Right ventricle myocardium superior (tissue), 1 donor: Measurements from ENCODE around the gene ANKAR. TPM values are rescaled to one million over a fixed set of nuclear protein-coding genes. Genes with fewer than 3 reads are reported as not detected.
"Not testable (repeated sequence)": the region's sequence is repeated elsewhere in the genome, so short reads cannot be mapped to it uniquely, and the experiment has no call there.

ENCODE experiments used
- ATAC-seq: fragments of 200-7000 bp; cut with Tn5 transposase; one replicate; pipeline ENCODE4 v1.9.1; 2020; ENCODE audit warnings: mild to moderate bottlenecking; ENCODE audit not compliant: poor library complexity
- DNase-seq: peaks from one replicate; pipeline ENCODE4 v3.0.0-alpha.2; 2020
- intact Hi-C: fragments of 100-400 bp; cut with DNase I; formaldehyde crosslinking; loops from one replicate; pipeline ENCODE4 v1.11.2; 2022
- total RNA-seq: library from RNA; stranded (reverse); fragmentation: NEBNext Ultra II Directional; extraction: Animal tissue kit (Norgen Biotek cat#: 25700); gene quantifications from one replicate; pipeline ENCODE4 v1.2.1, GENCODE V29; 2021
- donor health status: DM: no; HTN: yes; CAD: no; lungs with severe emphysema.

Gene ANKAR
- total RNA-seq, 1 donor from 2014 or later: 8.1 TPM

- DNase-seq, ATAC-seq, intact Hi-C loops: not testable (repeated sequence)
These were observed 21.0 kb upstream of the ANKAR start for GRCh38 chr2:189653464-189653863.

- ATAC-seq (no peak), DNase-seq (no peak)
- intact Hi-C loops: no loop called here
These were observed 19.8 kb upstream of the ANKAR start for GRCh38 chr2:189654641-189655040.

- intact Hi-C loops: no loop called here
- no peak for DNase-seq
- peak; percentile 4 for ATAC-seq
These were observed 16.6 kb upstream of the ANKAR start for GRCh38 chr2:189657867-189658266.

GRCh38 chr2:189658306-189659212 is 15.9 kb upstream of the ANKAR start:
- DNase-seq (no peak), ATAC-seq (no peak)
- intact Hi-C loops: no loop called here

GRCh38 chr2:189659734-189660133 is 14.7 kb upstream of the ANKAR start:
- intact Hi-C loops: loop anchor here (2.0 kb wide), 1 partner anchor 39 kb away; no protein-coding TSS in a partner anchor
- ATAC-seq: no peak
- DNase-seq: no peak

- ATAC-seq: no peak
These were observed 13.7 kb upstream of the ANKAR start for GRCh38 chr2:189660803-189661147.

GRCh38 chr2:189661148-189661956 is 13.1 kb upstream of the ANKAR start, which contains the start of gene ASNSD1:
Gene ASNSD1 (plus strand): TSS chr2:189661459. CDS start chr2:189666133, 4,674 bp downstream.
- peak; percentile 98 for ATAC-seq
- peak; percentile 100 for DNase-seq
- intact Hi-C loops: loop anchor here (2.0 kb wide), 1 partner anchor 37 kb away; no protein-coding TSS in a partner anchor

More at GRCh38 chr2:189660803-189661147, 13.7 kb upstream of the ANKAR start:
- DNase-seq: no peak
- intact Hi-C loops: loop anchor here (2.0 kb wide), 1 partner anchor 38 kb away; no protein-coding TSS in a partner anchor

GRCh38 chr2:189661957-189662321 is 12.5 kb upstream of the ANKAR start:
- intact Hi-C loops: loop anchor here (2.0 kb wide), 1 partner anchor 37 kb away; no protein-coding TSS in a partner anchor
- DNase-seq (no peak), ATAC-seq (no peak)

- ATAC-seq: no peak
- DNase-seq: no peak
- intact Hi-C loops: no loop called here
These were observed 11.7 kb upstream of the ANKAR start for GRCh38 chr2:189662669-189663226.

- intact Hi-C loops, DNase-seq, ATAC-seq: not testable (repeated sequence)
These were observed 11.2 kb upstream of the ANKAR start for GRCh38 chr2:189663319-189663718.

- intact Hi-C loops: loop anchor here (10.0 kb wide), 1 partner anchor 95 kb away; the partner anchor contains the start of gene OSGEPL1
- ATAC-seq (no peak), DNase-seq (no peak)
These were observed 4.6 kb upstream of the ANKAR start for GRCh38 chr2:189669913-189670312.

- ATAC-seq (peak; percentile 5), DNase-seq (no peak)
- intact Hi-C loops: loop anchor here (10.0 kb wide), 1 partner anchor 91 kb away; the partner anchor contains the start of gene OSGEPL1
These were observed 653 bp upstream of the ANKAR start for GRCh38 chr2:189673661-189674373.

- ATAC-seq: no peak
- intact Hi-C loops: loop anchor here (10.0 kb wide), 1 partner anchor 88 kb away; the partner anchor contains the start of gene OSGEPL1
- DNase-seq: no peak
These were observed 2.0 kb downstream of the ANKAR start for GRCh38 chr2:189676471-189676870.

GRCh38 chr2:189679226-189679625 is 4.8 kb downstream of the ANKAR start:
- no peak for ATAC-seq
- intact Hi-C loops: loop anchor here (10.0 kb wide), 1 partner anchor 86 kb away; the partner anchor contains the start of gene OSGEPL1
- DNase-seq: no peak

GRCh38 chr2:189681203-189681602 is 6.7 kb downstream of the ANKAR start:
- DNase-seq (no peak), ATAC-seq (no peak)
- intact Hi-C loops: no loop called here

- no peak for ATAC-seq
- intact Hi-C loops: no loop called here
- no peak for DNase-seq
These were observed 7.4 kb downstream of the ANKAR start for GRCh38 chr2:189681903-189682302.

GRCh38 chr2:189683348-189683747 is 8.9 kb downstream of the ANKAR start:
- intact Hi-C loops: no loop called here

GRCh38 chr2:189684811-189685210 is 10.3 kb downstream of the ANKAR start:
- DNase-seq: no peak
- ATAC-seq: no peak
- intact Hi-C loops: no loop called here

More at GRCh38 chr2:189683348-189683747, 8.9 kb downstream of the ANKAR start:
- no peak for ATAC-seq
- DNase-seq: no peak
